H1 (cell line): ENCODE data around the gene SPATA31E1. TPM values are rescaled to one million over a fixed set of nuclear protein-coding genes. Genes with fewer than 3 reads are reported as not detected.

Experiments
- CTCF ChIA-PET: fragments of 300-600 bp; sonication (Branson Sonifier 250); formaldehyde crosslinking; loops from one replicate; lab custom pipeline; 2021; ENCODE audit not compliant: partially characterized antibody; lab: Charles Lee
- POLR2A ChIA-PET: fragments of 300-600 bp; sonication (Branson Sonifier 250); formaldehyde crosslinking; loops from one replicate; lab custom pipeline; 2021; ENCODE audit warnings: inconsistent platforms; ENCODE audit not compliant: partially characterized antibody; lab: Charles Lee
- DNase-seq, 2 experiments: peaks; one replicate each; pipeline versions ENCODE4 v3.0.0 to v3.0.0-alpha.2; 2010 to 2022; ENCODE audit warnings: low spot score in 2 of 2, low read depth in 1 of 2, mixed read lengths in 1 of 2
- FAIRE-seq: peaks from 2 replicates; lab custom pipeline; 2011; peaks lifted over from hg19 to GRCh38; lab: Jason Lieb, UNC
- H2AFZ ChIP-seq: 2 replicates; pipeline ENCODE4 v1.8.1; 2012; ENCODE audit warnings: low read length, inconsistent platforms
- H2AK5ac ChIP-seq: 2 replicates; pipeline ENCODE4 v1.6.1; 2013; ENCODE audit warnings: low read depth, low read length
- H2BK120ac ChIP-seq: replicated peaks from 2 replicates; pipeline ENCODE3; 2013; ENCODE audit warnings: low read depth, low read length, inconsistent platforms
- H2BK12ac ChIP-seq: 2 replicates; pipeline ENCODE4 v1.6.1; 2013; ENCODE audit warnings: low read depth, low read length
- H2BK15ac ChIP-seq: 2 replicates; pipeline ENCODE4 v1.6.1; 2013; ENCODE audit warnings: low read length
- H2BK20ac ChIP-seq: 2 replicates; pipeline ENCODE4 v1.6.1; 2013; ENCODE audit warnings: low read length
- H2BK5ac ChIP-seq: 2 replicates; pipeline ENCODE4 v1.6.1; 2013; ENCODE audit warnings: low read depth, low read length
- H3K14ac ChIP-seq: 2 replicates; pipeline ENCODE4 v1.6.1; 2013; ENCODE audit warnings: inconsistent platforms; ENCODE audit not compliant: insufficient read length
- H3K18ac ChIP-seq: 2 replicates; pipeline ENCODE4 v1.6.1; 2013; ENCODE audit warnings: low read length; ENCODE audit errors: extremely low read depth
- H3K23ac ChIP-seq: 2 replicates; pipeline ENCODE4 v1.6.1; 2013; ENCODE audit warnings: inconsistent platforms; ENCODE audit not compliant: insufficient read length
- H3K23me2 ChIP-seq: 2 replicates; pipeline ENCODE4 v1.6.1; 2013; ENCODE audit warnings: low read depth, low read length
- H3K27ac ChIP-seq: 2 replicates; pipeline ENCODE4 v1.6.1; 2011; ENCODE audit warnings: low read depth, low read length, inconsistent platforms
- H3K27me3 ChIP-seq, 4 experiments: replicated peaks in 1 of 4; 1 replicate in 1 of 4; 2 replicates in 3 of 4; pipeline versions ENCODE4 v1.6.1 to v1.8.1; 2011 to 2013; ENCODE audit warnings: low read length in 3 of 4, mild to moderate bottlenecking in 3 of 4, inconsistent platforms in 2 of 4, mixed read lengths in 2 of 4, moderate library complexity in 1 of 4; ENCODE audit not compliant: control insufficient read depth in 3 of 4, insufficient read depth in 3 of 4; ENCODE audit errors: extremely low read depth in 1 of 4
- H3K36me3 ChIP-seq, 4 experiments: 2 replicates each; pipeline versions ENCODE4 v1.6.1 to v1.8.1; 2011 to 2013; ENCODE audit warnings: mild to moderate bottlenecking in 4 of 4, low read length in 3 of 4, moderate library complexity in 2 of 4, control low read depth in 1 of 4, inconsistent platforms in 1 of 4; ENCODE audit not compliant: insufficient read depth in 4 of 4, control insufficient read depth in 2 of 4
- H3K4ac ChIP-seq: replicated peaks from 2 replicates; pipeline ENCODE3; 2013; ENCODE audit warnings: low read length, low read depth, mixed read lengths, inconsistent platforms; ENCODE audit not compliant: insufficient read length
- H3K4me1 ChIP-seq, 4 experiments: replicated peaks in 1 of 4; 1 replicate in 1 of 4; 2 replicates in 3 of 4; pipeline versions ENCODE4 v1.6.1 to v1.8.1; 2011 to 2013; ENCODE audit warnings: low read length in 3 of 4, inconsistent platforms in 2 of 4, mixed read lengths in 1 of 4; ENCODE audit not compliant: insufficient read depth in 4 of 4, control insufficient read depth in 3 of 4
- H3K4me2 ChIP-seq, 2 experiments: 2 replicates each; pipeline versions ENCODE4 v1.6.1 to v1.8.1; 2011 to 2013; ENCODE audit warnings: low read depth in 2 of 2, low read length in 2 of 2, control low read depth in 1 of 2, inconsistent platforms in 1 of 2, mild to moderate bottlenecking in 1 of 2; ENCODE audit not compliant: insufficient read depth in 1 of 2
- H3K4me3 ChIP-seq, 4 experiments: fragments of 200-600, 300-600 bp in 1 of 4; sonication (generic), shearing (Covaris generic), sonication (Bioruptor Twin) in 1 of 4; 2 replicates each; pipeline versions ENCODE4 v1.5.1 to v1.8.1; 2011 to 2016; ENCODE audit warnings: low read length in 4 of 4, low read depth in 3 of 4, control low read depth in 2 of 4, inconsistent platforms in 2 of 4, mild to moderate bottlenecking in 2 of 4, mixed read lengths in 1 of 4, moderate library complexity in 1 of 4; ENCODE audit not compliant: insufficient read depth in 2 of 4; ENCODE audit errors: extremely low read depth in 1 of 4
- H3K56ac ChIP-seq: replicated peaks from 2 replicates; pipeline ENCODE3; 2013; ENCODE audit warnings: low read depth, mild to moderate bottlenecking, mixed read lengths, low read length, inconsistent platforms; ENCODE audit not compliant: insufficient read length
- H3K79me1 ChIP-seq: 2 replicates; pipeline ENCODE4 v1.6.1; 2013; ENCODE audit warnings: low read depth, low read length, control low read depth
- H3K79me2 ChIP-seq, 2 experiments: 2 replicates each; pipeline versions ENCODE4 v1.6.1 to v1.8.1; 2012 to 2013; ENCODE audit warnings: low read length in 2 of 2, mild to moderate bottlenecking in 2 of 2, inconsistent platforms in 1 of 2; ENCODE audit not compliant: insufficient read depth in 2 of 2, control insufficient read depth in 1 of 2
- H3K9ac ChIP-seq, 4 experiments: replicated peaks in 1 of 4; 1 replicate in 1 of 4; 2 replicates in 3 of 4; pipeline versions ENCODE4 v1.6.1 to v1.8.1; 2011 to 2013; ENCODE audit warnings: low read depth in 3 of 4, low read length in 3 of 4, control low read depth in 2 of 4, mild to moderate bottlenecking in 2 of 4, moderate library complexity in 2 of 4, inconsistent platforms in 1 of 4; ENCODE audit errors: extremely low read depth in 1 of 4
- H3K9me3 ChIP-seq, 2 experiments: 2 replicates each; pipeline versions ENCODE4 v1.6.1 to v1.8.1; 2012 to 2013; ENCODE audit warnings: mild to moderate bottlenecking in 2 of 2, moderate library complexity in 2 of 2, control low read depth in 1 of 2, inconsistent platforms in 1 of 2, low read depth in 1 of 2, low read length in 1 of 2, mixed read lengths in 1 of 2; ENCODE audit not compliant: insufficient read depth in 2 of 2
- H4K20me1 ChIP-seq, 2 experiments: replicated peaks in 1 of 2; 2 replicates each; pipeline versions ENCODE3 to v1.8.1; 2011 to 2013; ENCODE audit warnings: inconsistent platforms in 2 of 2, low read length in 2 of 2, mild to moderate bottlenecking in 1 of 2; ENCODE audit not compliant: insufficient read depth in 2 of 2, control insufficient read depth in 1 of 2
- H4K5ac ChIP-seq: 2 replicates; pipeline ENCODE4 v1.6.1; 2013; ENCODE audit warnings: low read length, low read depth, mixed read lengths, inconsistent platforms; ENCODE audit not compliant: insufficient read length
- H4K8ac ChIP-seq: 2 replicates; pipeline ENCODE4 v1.8.0; 2013; ENCODE audit warnings: mild to moderate bottlenecking, moderate library complexity, low read length, inconsistent platforms; ENCODE audit not compliant: insufficient read depth; ENCODE audit errors: extremely low read depth
- H4K91ac ChIP-seq: replicated peaks from 2 replicates; pipeline ENCODE3; 2013; ENCODE audit warnings: low read length, mixed read lengths, inconsistent platforms; ENCODE audit not compliant: insufficient read length
- BACH1 ChIP-seq: IDR thresholded peaks from 2 replicates; pipeline ENCODE4 v1.6.1; 2012; ENCODE audit warnings: low read length, improper control_type of control experiment
- CEBPB ChIP-seq: IDR thresholded peaks from 2 replicates; pipeline ENCODE4 v1.6.1; 2012; ENCODE audit warnings: low read depth, low read length
- CREB1 ChIP-seq: IDR thresholded peaks from 2 replicates; pipeline ENCODE4 v1.6.1; 2012; ENCODE audit warnings: inconsistent platforms
- CTBP2 ChIP-seq: IDR thresholded peaks from 2 replicates; pipeline ENCODE4 v1.7.0; 2011; ENCODE audit warnings: borderline replicate concordance, mild to moderate bottlenecking, moderate library complexity, mixed read lengths, low read length; ENCODE audit not compliant: insufficient read depth, insufficient read length
- EP300 ChIP-seq, 2 experiments: IDR thresholded peaks; 1 replicate in 1 of 2; 2 replicates in 1 of 2; pipeline ENCODE4 v1.6.1; 2011 to 2012; ENCODE audit warnings: low read depth in 2 of 2, low read length in 2 of 2, mild to moderate bottlenecking in 2 of 2, borderline replicate concordance in 1 of 2, inconsistent platforms in 1 of 2, moderate library complexity in 1 of 2
- FOSL1 ChIP-seq: IDR thresholded peaks from 2 replicates; pipeline ENCODE4 v1.6.1; 2011; ENCODE audit warnings: mild to moderate bottlenecking, low read depth, low read length, moderate library complexity; ENCODE audit not compliant: insufficient read depth
- HDAC2 ChIP-seq, 2 experiments: fragments of 300-600 bp in 1 of 2; sonication (generic) in 1 of 2; IDR thresholded peaks; 2 replicates each; pipeline ENCODE4 v1.6.1; 2011 to 2012; ENCODE audit warnings: low read depth in 2 of 2, low read length in 2 of 2, mild to moderate bottlenecking in 2 of 2, moderate library complexity in 2 of 2, borderline replicate concordance in 1 of 2, inconsistent platforms in 1 of 2
- KDM5A ChIP-seq: fragments of 200-600 bp; IDR thresholded peaks from 2 replicates; pipeline ENCODE4 v1.7.1; 2012; ENCODE audit warnings: mild to moderate bottlenecking, low read length, inconsistent platforms, mixed read lengths
- NRF1 ChIP-seq: IDR thresholded peaks from 2 replicates; pipeline ENCODE4 v1.6.1; 2011; ENCODE audit warnings: mild to moderate bottlenecking, low read depth, low read length, improper control_type of control experiment
- POU5F1 ChIP-seq: IDR thresholded peaks from 2 replicates; pipeline ENCODE4 v1.6.1; 2011; ENCODE audit warnings: low read depth, mild to moderate bottlenecking, low read length, moderate library complexity
- RBBP5 ChIP-seq: IDR thresholded peaks from 2 replicates; pipeline ENCODE4 v1.7.1; 2012; ENCODE audit warnings: low read depth, mild to moderate bottlenecking, inconsistent platforms, low read length, moderate library complexity, borderline replicate concordance
- RFX5 ChIP-seq: IDR thresholded peaks from 2 replicates; pipeline ENCODE4 v1.6.1; 2011; ENCODE audit warnings: low read depth, low read length, improper control_type of control experiment, borderline replicate concordance
- SAP30 ChIP-seq: fragments of 300-600 bp; sonication (generic); IDR thresholded peaks from 2 replicates; pipeline ENCODE4 v1.7.1; 2012; ENCODE audit warnings: low read length, moderate library complexity, mild to moderate bottlenecking, inconsistent platforms; ENCODE audit not compliant: insufficient read depth, insufficient replicate concordance
- SIX5 ChIP-seq: IDR thresholded peaks from 2 replicates; pipeline ENCODE4 v1.6.1; 2011; ENCODE audit warnings: mild to moderate bottlenecking, low read depth, low read length
- SP4 ChIP-seq: IDR thresholded peaks from 2 replicates; pipeline ENCODE4 v1.6.1; 2012; ENCODE audit warnings: low read length, inconsistent platforms
- TAF1 ChIP-seq: IDR thresholded peaks from 2 replicates; pipeline ENCODE4 v1.6.1; 2011; ENCODE audit warnings: mild to moderate bottlenecking, low read depth, low read length
- polyA plus RNA-seq, 7 experiments: library from polyadenylated mRNA; depleted of rRNA in 3 of 7; stranded (reverse) in 5 of 7; unstranded in 2 of 7; fragments of >200 nt in 5 of 7; fragments of 200-250 nt in 2 of 7; gene quantifications; 1 replicate in 5 of 7; 2 replicates in 1 of 7; 4 replicates in 1 of 7; pipeline versions ENCODE4 v1.2.1 to v1.2.3, GENCODE V29; 2011 to 2013; ENCODE audit warnings: missing spikeins in 2 of 7, mixed read lengths in 2 of 7
- total RNA-seq: library from RNA; stranded (reverse); fragmentation: NEBNext Ultra II Directional; extraction: Animal tissue kit (Norgen Biotek cat#: 25700); gene quantifications from 2 replicates; pipeline ENCODE4 v1.2.1, GENCODE V29; 2021

Gene SPATA31E1
- total and polyA plus RNA-seq, 2 of the 8 experiments (the other 6 are each of a cell fraction or from before 2014, with no cell fraction given): 0.05 to 0.09 TPM

DNA sequence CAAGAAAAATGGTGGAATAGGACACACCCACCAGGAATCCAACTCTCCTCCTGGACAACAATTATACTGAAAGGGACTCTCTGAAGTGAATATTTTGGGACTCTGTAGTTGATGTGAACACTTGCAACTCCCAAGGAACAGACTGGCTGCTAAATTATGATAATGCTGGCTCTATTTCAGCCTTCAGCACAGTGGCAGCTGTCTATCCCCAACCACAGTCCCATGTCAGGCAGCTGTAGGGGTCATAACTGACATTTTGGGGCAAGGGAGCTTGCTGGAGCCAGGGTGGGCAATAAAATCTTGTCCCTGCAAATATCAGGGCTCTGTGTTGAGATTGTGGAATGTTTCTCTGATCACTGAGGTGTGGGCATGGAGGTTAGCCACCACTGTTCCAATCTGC is 14.2 kb downstream of the SPATA31E1 start:
- no peak for DNase-seq
- H4K8ac ChIP-seq: no peak overlapping the region
- no peak for FAIRE-seq
- H2BK20ac ChIP-seq: no peak overlapping the region
- peaks cover under 1 to 2% of the 10 kb centered on the region in 2 experiments for H3K9me3 ChIP-seq
- H3K27me3 ChIP-seq: no peaks in the 10 kb centered on the region
- H3K23me2 ChIP-seq: no peaks in the 10 kb centered on the region
- POLR2A ChIA-PET: no interaction called here
- no peak overlapping the region for H2AFZ ChIP-seq
- no peaks in the 10 kb centered on the region for H3K4me1 ChIP-seq
- peak overlapping the region; percentile 83 for H3K23ac ChIP-seq
- no peak overlapping the region for H2BK120ac ChIP-seq
- H2AK5ac ChIP-seq: no peak overlapping the region
- no peak overlapping the region for H2BK12ac ChIP-seq
- H3K79me1 ChIP-seq: no peaks in the 10 kb centered on the region
- CTCF ChIA-PET: interaction anchor here (0.8 kb wide), 1 partner anchor 52 kb away, joined by 4 read pairs; no protein-coding TSS in a partner anchor
- H3K4me2 ChIP-seq: no peak overlapping the region
- no peak overlapping the region for H3K9ac ChIP-seq
- no peak overlapping the region for H3K27ac ChIP-seq
- no peak overlapping the region for H3K4ac ChIP-seq
- no peak overlapping the region for H3K4me3 ChIP-seq
- no peak overlapping the region for H4K91ac ChIP-seq
- H4K5ac ChIP-seq: no peak overlapping the region
- H3K56ac ChIP-seq: no peak overlapping the region
- H2BK15ac ChIP-seq: no peak overlapping the region
- no peak overlapping the region for H2BK5ac ChIP-seq
- no peaks in the 10 kb centered on the region for H3K79me2 ChIP-seq
- no peak overlapping the region for H3K14ac ChIP-seq
- H3K18ac ChIP-seq: no peak overlapping the region
- no peaks in the 10 kb centered on the region for H4K20me1 ChIP-seq
- H3K36me3 ChIP-seq: no peaks in the 10 kb centered on the region
- TF ChIP-seq FOSL1 (no peak), CREB1 (no peak), SAP30 (no peak), SP4 (no peak), CTBP2 (no peak), KDM5A (no peak), RFX5 (no peak), BACH1 (no peak), EP300 (IDR thresholded peaks at IDR 0.05; ENCODE audit: borderline replicate concordance in 1 of 2, low read depth in 2 of 2, low read length in 2 of 2) (no peak), CEBPB (no peak), POU5F1 (no peak), TAF1 (no peak), SIX5 (no peak), RBBP5 (no peak), NRF1 (no peak), HDAC2 (IDR thresholded peaks at IDR 0.05; ENCODE audit: borderline replicate concordance in 1 of 2, low read depth in 2 of 2, low read length in 2 of 2) (no peak)
